Endodermal cell (in vitro differentiated cells): ENCODE results near the gene NDUFA9. TPM values are rescaled to one million over a fixed set of nuclear protein-coding genes. Genes with fewer than 3 reads are reported as not detected.

ENCODE experiments used
- DNase-seq: peaks from one replicate; pipeline ENCODE4 v3.0.0-alpha.2; 2017
- H3K27ac ChIP-seq: 2 replicates; pipeline ENCODE4 v1.5.1; 2013; ENCODE audit warnings: mild to moderate bottlenecking, low read depth, low read length, moderate library complexity
- H3K27me3 ChIP-seq: 2 replicates; pipeline ENCODE4 v1.6.1; 2013; ENCODE audit warnings: mild to moderate bottlenecking, low read length, moderate library complexity; ENCODE audit not compliant: insufficient read depth, control insufficient read depth, poor library complexity, severe bottlenecking
- H3K36me3 ChIP-seq: 2 replicates; pipeline ENCODE4 v1.7.0; 2013; ENCODE audit warnings: mild to moderate bottlenecking, low read length, moderate library complexity; ENCODE audit not compliant: control insufficient read depth, insufficient read depth
- H3K4me1 ChIP-seq: one replicate; pipeline ENCODE4 v1.7.0; 2013; ENCODE audit warnings: low read length; ENCODE audit not compliant: control insufficient read depth, insufficient read depth
- H3K4me3 ChIP-seq: 2 replicates; pipeline ENCODE4 v1.5.1; 2013; ENCODE audit warnings: mild to moderate bottlenecking, low read length, moderate library complexity
- H3K9ac ChIP-seq: 2 replicates; pipeline ENCODE4 v1.6.1; 2013; ENCODE audit warnings: mild to moderate bottlenecking, low read length, moderate library complexity; ENCODE audit not compliant: poor library complexity, severe bottlenecking; ENCODE audit errors: extremely low read depth
- H3K9me3 ChIP-seq: 2 replicates; pipeline ENCODE4 v1.6.1; 2013; ENCODE audit warnings: mild to moderate bottlenecking, low read length, moderate library complexity; ENCODE audit not compliant: control insufficient read depth
- H3K27ac Mint-ChIP-seq: 2 replicates; pipeline ENCODE4 v1.8.0; 2020; ENCODE audit warnings: mixed read lengths
- H3K27me3 Mint-ChIP-seq: 2 replicates; pipeline ENCODE4 v1.8.0; 2021; ENCODE audit warnings: mild to moderate bottlenecking, mixed read lengths; ENCODE audit not compliant: insufficient read depth
- H3K36me3 Mint-ChIP-seq: 2 replicates; pipeline ENCODE4 v1.8.0; 2020; ENCODE audit warnings: low read depth, mixed read lengths
- H3K4me1 Mint-ChIP-seq: 2 replicates; pipeline ENCODE4 v1.8.0; 2020; ENCODE audit warnings: mixed read lengths
- H3K4me3 Mint-ChIP-seq: 2 replicates; pipeline ENCODE4 v1.8.0; 2020; ENCODE audit warnings: mild to moderate bottlenecking, moderate library complexity, mixed read lengths
- H3K9me3 Mint-ChIP-seq: 2 replicates; pipeline ENCODE4 v1.8.0; 2020; ENCODE audit warnings: mild to moderate bottlenecking, mixed read lengths
- WGBS, 2 experiments: methylation state at CpG; one replicate each; pipeline versions ENCODE4 v1.1.5 to v1.1.7; 2013; ENCODE audit warnings: missing lambda C conversion rate in 2 of 2, mixed read lengths in 1 of 2; ENCODE audit not compliant: insufficient coverage in 1 of 2, insufficient read length in 1 of 2; 5-methylcytosine and 5-hydroxymethylcytosine counted together
- total RNA-seq, 2 donors: library from RNA; stranded (reverse); fragmentation: NEBNext Ultra II Directional in 1 of 2; extraction: Animal tissue kit (Norgen Biotek cat#: 25700) in 1 of 2; gene quantifications; 2 replicates in 1 of 2; 3 replicates in 1 of 2; pipeline ENCODE4 v1.2.1, GENCODE V29; 2021
- TF ChIP-seq, protein P1 (sequence below): fragments of 200-600 bp; sonication (generic); conservative IDR thresholded peaks from 2 replicates; pipeline ENCODE4 v1.5.0; 2021; ENCODE audit warnings: antibody characterized with exemption, mild to moderate bottlenecking

NDUFA9 gene
- total RNA-seq, 2 donors from 2014 or later = 55.3 to 158 TPM

DNA sequence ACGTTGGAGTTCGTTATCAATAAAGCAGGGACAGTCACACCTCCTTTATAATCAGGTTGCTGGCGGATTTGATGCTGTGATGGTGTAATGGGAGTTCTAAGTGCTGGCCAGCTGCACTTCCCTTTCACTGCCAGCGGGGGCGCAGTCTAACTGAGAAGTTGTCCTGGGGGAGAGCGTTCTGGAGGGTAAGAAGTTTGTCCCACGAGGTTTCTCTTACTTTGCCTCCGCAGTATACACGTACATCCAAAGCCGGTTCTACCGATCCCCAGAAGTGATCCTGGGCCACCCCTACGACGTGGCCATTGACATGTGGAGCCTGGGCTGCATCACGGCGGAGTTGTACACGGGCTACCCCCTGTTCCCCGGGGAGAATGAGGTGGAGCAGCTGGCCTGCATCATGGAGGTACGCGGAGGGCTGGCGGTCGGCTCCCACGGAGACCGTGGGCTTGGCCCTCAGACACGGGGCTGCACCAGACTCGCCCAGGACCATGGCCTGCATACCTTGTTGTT is 44.2 kb upstream of the NDUFA9 start:
- Mint-ChIP-seq H3K36me3 (no peaks in the 10 kb centered on the region), H3K27ac (peak overlapping the region; percentile 89), H3K4me3 (peak overlapping the region; percentile 85), H3K27me3 (peaks cover 18% of the 10 kb centered on the region), H3K9me3 (no peaks in the 10 kb centered on the region), H3K4me1 (peaks cover 6% of the 10 kb centered on the region)
- Histone ChIP-seq H3K9me3 (no peaks in the 10 kb centered on the region), H3K27ac (no peak overlapping the region), H3K9ac (peak overlapping the region; percentile 56), H3K4me1 (peaks cover 5% of the 10 kb centered on the region), H3K4me3 (peak overlapping the region; percentile 92), H3K36me3 (no peaks in the 10 kb centered on the region), H3K27me3 (peaks cover 15% of the 10 kb centered on the region)
- TF ChIP-seq, protein P1, sequence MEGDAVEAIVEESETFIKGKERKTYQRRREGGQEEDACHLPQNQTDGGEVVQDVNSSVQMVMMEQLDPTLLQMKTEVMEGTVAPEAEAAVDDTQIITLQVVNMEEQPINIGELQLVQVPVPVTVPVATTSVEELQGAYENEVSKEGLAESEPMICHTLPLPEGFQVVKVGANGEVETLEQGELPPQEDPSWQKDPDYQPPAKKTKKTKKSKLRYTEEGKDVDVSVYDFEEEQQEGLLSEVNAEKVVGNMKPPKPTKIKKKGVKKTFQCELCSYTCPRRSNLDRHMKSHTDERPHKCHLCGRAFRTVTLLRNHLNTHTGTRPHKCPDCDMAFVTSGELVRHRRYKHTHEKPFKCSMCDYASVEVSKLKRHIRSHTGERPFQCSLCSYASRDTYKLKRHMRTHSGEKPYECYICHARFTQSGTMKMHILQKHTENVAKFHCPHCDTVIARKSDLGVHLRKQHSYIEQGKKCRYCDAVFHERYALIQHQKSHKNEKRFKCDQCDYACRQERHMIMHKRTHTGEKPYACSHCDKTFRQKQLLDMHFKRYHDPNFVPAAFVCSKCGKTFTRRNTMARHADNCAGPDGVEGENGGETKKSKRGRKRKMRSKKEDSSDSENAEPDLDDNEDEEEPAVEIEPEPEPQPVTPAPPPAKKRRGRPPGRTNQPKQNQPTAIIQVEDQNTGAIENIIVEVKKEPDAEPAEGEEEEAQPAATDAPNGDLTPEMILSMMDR = peak; percentile 100
- WGBS, 2 experiments = 1 to 7% methylated on average over 3 to 25 of the region's 25 CpGs
- peak; percentile 94 for DNase-seq

DNA sequence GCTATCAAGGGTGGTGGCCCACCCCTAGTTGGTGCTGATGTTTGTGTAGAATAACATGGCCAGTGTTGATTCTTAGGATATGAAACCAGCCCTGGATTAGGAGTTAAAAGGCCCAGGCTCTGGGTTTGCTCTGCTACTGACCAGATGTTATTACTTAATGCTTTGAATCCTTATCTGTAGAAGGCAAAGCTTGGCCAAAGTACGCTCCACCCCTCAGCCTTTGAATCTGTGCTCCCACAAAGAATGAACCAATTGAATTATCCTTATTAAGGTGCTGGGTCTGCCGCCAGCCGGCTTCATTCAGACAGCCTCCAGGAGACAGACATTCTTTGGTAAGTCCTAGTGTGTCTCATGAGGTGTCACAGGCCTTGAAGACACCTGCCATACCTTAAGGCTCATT is 41.9 kb upstream of the NDUFA9 start:
- Mint-ChIP-seq H3K4me1 (peaks cover 5% of the 10 kb centered on the region), H3K27ac (no peak overlapping the region), H3K9me3 (no peaks in the 10 kb centered on the region), H3K27me3 (peaks cover 17% of the 10 kb centered on the region), H3K4me3 (no peak overlapping the region), H3K36me3 (peaks cover 3% of the 10 kb centered on the region)
- H3K9me3 ChIP-seq = no peaks in the 10 kb centered on the region
- no peaks in the 10 kb centered on the region for H3K36me3 ChIP-seq
- H3K27ac ChIP-seq = no peak overlapping the region
- no peak overlapping the region for H3K4me3 ChIP-seq
- peaks cover 5% of the 10 kb centered on the region for H3K4me1 ChIP-seq
- H3K27me3 ChIP-seq = peaks cover 14% of the 10 kb centered on the region
- 96 to 100% methylated on average over 2 to 3 of the region's 3 CpGs for WGBS, 2 experiments
- DNase-seq = no peak
- TF ChIP-seq, protein P1 = no peak
- H3K9ac ChIP-seq = no peak overlapping the region

DNA sequence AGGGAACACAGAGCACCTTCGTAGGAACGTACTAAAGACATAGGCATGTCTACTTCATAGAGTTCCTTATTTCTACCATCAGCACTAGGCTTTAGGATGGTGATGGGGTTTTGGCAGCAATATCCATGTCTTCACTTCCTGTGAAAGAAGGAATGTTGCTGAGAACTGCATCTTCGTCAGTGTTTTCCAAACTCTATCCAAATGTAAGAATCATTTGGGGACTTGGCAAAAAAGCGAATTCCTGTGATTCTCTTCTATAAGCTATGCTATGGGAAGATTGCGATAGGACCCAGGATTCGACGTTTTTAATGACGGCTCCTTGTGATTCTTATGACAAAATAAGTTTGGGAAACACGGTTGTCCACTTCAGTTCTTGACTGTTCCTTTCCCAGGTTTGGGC is 39.8 kb upstream of the NDUFA9 start:
- H3K9me3 Mint-ChIP-seq = no peaks in the 10 kb centered on the region
- no peaks in the 10 kb centered on the region for H3K27me3 Mint-ChIP-seq
- no peak overlapping the region for H3K27ac Mint-ChIP-seq
- Histone ChIP-seq H3K27ac (no peak overlapping the region), H3K4me1 (peaks cover 5% of the 10 kb centered on the region), H3K4me3 (no peak overlapping the region), H3K27me3 (no peaks in the 10 kb centered on the region), H3K9me3 (no peaks in the 10 kb centered on the region), H3K9ac (no peak overlapping the region), H3K36me3 (no peaks in the 10 kb centered on the region)
- WGBS, 2 experiments = 89 to 92% methylated on average over 1 to 9 of the region's 9 CpGs
- DNase-seq = no peak
- TF ChIP-seq, protein P1 = no peak
- H3K36me3 Mint-ChIP-seq = peaks cover 15% of the 10 kb centered on the region
- no peak overlapping the region for H3K4me3 Mint-ChIP-seq
- H3K4me1 Mint-ChIP-seq = peaks cover 5% of the 10 kb centered on the region
